ENCODE measurements around the gene TMEM234. TPM values are rescaled to one million over a fixed set of nuclear protein-coding genes. Genes with fewer than 3 reads are reported as not detected.
A peak's percentile ranks its signal among the peaks of the same experiment; 100 is the strongest.

Gene TMEM234
- total RNA-seq, 2 experiments from 2014 or later = 13.2 to 15.0 TPM

- Mint-ChIP-seq H3K36me3 (ENCODE audit: low read depth) (peaks cover 38% of the 10 kb centered on the region), H3K27ac (peak overlapping the region; percentile 96), H3K9me3 (no peaks in the 10 kb centered on the region), H3K4me3 (peak overlapping the region; percentile 95), H3K4me1 (peaks cover 52% of the 10 kb centered on the region), H3K27me3 (no peaks in the 10 kb centered on the region)
- POLR2A ChIA-PET = interaction anchor here (0.6 to 1.6 kb wide), 5 partner anchors 10 to 1487 kb away, joined by 3 to 6 read pairs (median 4); partner anchors contain the start of gene MARCKSL1
- peak; percentile 90 for DNase-seq
- CTCF ChIA-PET = interaction anchor here (0.6 to 4.7 kb wide), 15 partner anchors 9 to 218 kb away, joined by 3 to 52 read pairs (median 6); partner anchors contain the start of gene KPNA6
These were observed 27.8 kb upstream of the TMEM234 start for GRCh38 chr1:32249831-32250525.

GRCh38 chr1:32247983-32248889, 26.1 kb upstream of the TMEM234 start:
- no peaks in the 10 kb centered on the region for H3K27me3 Mint-ChIP-seq
- H3K9me3 Mint-ChIP-seq = no peaks in the 10 kb centered on the region
- CTCF ChIA-PET = interaction anchor here (0.6 to 4.7 kb wide), 39 partner anchors 9 to 574 kb away, joined by 3 to 52 read pairs (median 4); partner anchors contain the start of genes CCDC28B, FAM229A, KPNA6 and TSSK3
- peaks cover 24% of the 10 kb centered on the region for H3K36me3 Mint-ChIP-seq (ENCODE audit: low read depth)
- peak overlapping the region; percentile 59 for H3K4me3 Mint-ChIP-seq
- peaks cover 47% of the 10 kb centered on the region for H3K4me1 Mint-ChIP-seq
- peak; percentile 78 for DNase-seq
- peak overlapping the region; percentile 96 for H3K27ac Mint-ChIP-seq
- POLR2A ChIA-PET = interaction anchor here (0.6 to 1.2 kb wide), 5 partner anchors 33 to 576 kb away, joined by 3 to 5 read pairs (median 3); partner anchors contain the start of genes HDAC1 and MARCKSL1

GRCh38 chr1:32247452-32247851, 25.3 kb upstream of the TMEM234 start:
- DNase-seq = no peak
- Mint-ChIP-seq H3K36me3 (ENCODE audit: low read depth) (peaks cover 16% of the 10 kb centered on the region), H3K4me3 (no peak overlapping the region), H3K4me1 (peaks cover 51% of the 10 kb centered on the region), H3K27ac (peak overlapping the region; percentile 87), H3K27me3 (no peaks in the 10 kb centered on the region), H3K9me3 (no peaks in the 10 kb centered on the region)
- POLR2A ChIA-PET = no interaction called here
- CTCF ChIA-PET = interaction anchor here (0.6 to 4.7 kb wide), 23 partner anchors 8 to 575 kb away, joined by 3 to 52 read pairs (median 5); partner anchors contain the start of genes CCDC28B and KPNA6

- Mint-ChIP-seq H3K4me1 (peaks cover 57% of the 10 kb centered on the region), H3K4me3 (peak within 1 kb of the TSS; percentile 59), H3K27me3 (no peaks in the 10 kb centered on the region), H3K36me3 (ENCODE audit: low read depth) (peaks cover 11% of the 10 kb centered on the region), H3K9me3 (no peaks in the 10 kb centered on the region), H3K27ac (peak within 1 kb of the TSS; percentile 87)
- ChIA-PET POLR2A (no interaction called here), CTCF (interaction anchor here (0.8 to 4.7 kb wide), 6 partner anchors 7 to 96 kb away, joined by 3 to 52 read pairs (median 3); no protein-coding TSS in a partner anchor)
- DNase-seq = no peak
These were observed 24.7 kb upstream of the TMEM234 start, which contains the start of gene FAM167B for GRCh38 chr1:32246888-32247273. Gene FAM167B, plus strand, starts transcription at chr1:32247222. Its CDS starts 200 bp downstream, at chr1:32247422.

GRCh38 chr1:32242341-32242851, 20.2 kb upstream of the TMEM234 start:
- CTCF ChIA-PET = interaction anchor here (0.7 to 1.7 kb wide), 5 partner anchors 10 to 90 kb away, joined by 3 to 7 read pairs (median 5); no protein-coding TSS in a partner anchor
- DNase-seq = no peak
- Mint-ChIP-seq H3K27me3 (no peaks in the 10 kb centered on the region), H3K36me3 (ENCODE audit: low read depth) (no peaks in the 10 kb centered on the region), H3K9me3 (no peaks in the 10 kb centered on the region), H3K27ac (no peak overlapping the region), H3K4me3 (no peak overlapping the region), H3K4me1 (peaks cover 50% of the 10 kb centered on the region)
- POLR2A ChIA-PET = no interaction called here

GRCh38 chr1:32241001-32241763, 19.0 kb upstream of the TMEM234 start:
- Mint-ChIP-seq H3K4me1 (peaks cover 38% of the 10 kb centered on the region), H3K27me3 (no peaks in the 10 kb centered on the region), H3K4me3 (peak overlapping the region; percentile 78), H3K27ac (peak overlapping the region; percentile 57), H3K9me3 (no peaks in the 10 kb centered on the region), H3K36me3 (ENCODE audit: low read depth) (no peaks in the 10 kb centered on the region)
- POLR2A ChIA-PET = interaction anchor here (0.8 to 1.2 kb wide), 2 partner anchors 8 to 13 kb away, joined by 3 to 5 read pairs; no protein-coding TSS in a partner anchor
- peak; percentile 33 for DNase-seq
- CTCF ChIA-PET = interaction anchor here (0.6 to 3.4 kb wide), 12 partner anchors 7 to 131 kb away, joined by 3 to 29 read pairs (median 4); partner anchors contain the start of genes FAM167B, HDAC1 and LCK

GRCh38 chr1:32240140-32240951, 18.2 kb upstream of the TMEM234 start:
- POLR2A ChIA-PET = interaction anchor here (0.6 to 1.2 kb wide), 3 partner anchors 9 to 159 kb away, joined by 3 to 5 read pairs (median 3); no protein-coding TSS in a partner anchor
- no peaks in the 10 kb centered on the region for H3K27me3 Mint-ChIP-seq
- H3K36me3 Mint-ChIP-seq (ENCODE audit: low read depth) = no peaks in the 10 kb centered on the region
- H3K9me3 Mint-ChIP-seq = no peaks in the 10 kb centered on the region
- peaks cover 35% of the 10 kb centered on the region for H3K4me1 Mint-ChIP-seq
- H3K27ac Mint-ChIP-seq = peak overlapping the region; percentile 57
- DNase-seq = peak; percentile 53
- CTCF ChIA-PET = interaction anchor here (0.9 to 3.4 kb wide), 11 partner anchors 8 to 132 kb away, joined by 3 to 29 read pairs (median 4); partner anchors contain the start of genes FAM167B, HDAC1 and LCK
- peak overlapping the region; percentile 78 for H3K4me3 Mint-ChIP-seq

GRCh38 chr1:32239790-32240139, 17.6 kb upstream of the TMEM234 start:
- no peaks in the 10 kb centered on the region for H3K27me3 Mint-ChIP-seq
- no peaks in the 10 kb centered on the region for H3K9me3 Mint-ChIP-seq
- H3K4me1 Mint-ChIP-seq = peaks cover 35% of the 10 kb centered on the region
- peak overlapping the region; percentile 78 for H3K4me3 Mint-ChIP-seq
- no peak overlapping the region for H3K27ac Mint-ChIP-seq
- ChIA-PET CTCF (interaction anchor here (1.4 to 3.4 kb wide), 7 partner anchors 9 to 132 kb away, joined by 3 to 29 read pairs (median 5); partner anchors contain the start of genes FAM167B and HDAC1), POLR2A (interaction anchor here (1.2 kb wide), 1 partner anchor 10 kb away, joined by 5 read pairs; no protein-coding TSS in a partner anchor)
- no peaks in the 10 kb centered on the region for H3K36me3 Mint-ChIP-seq (ENCODE audit: low read depth)
- no peak for DNase-seq

- DNase-seq = no peak
- H3K4me1 Mint-ChIP-seq = peaks cover 35% of the 10 kb centered on the region
- H3K9me3 Mint-ChIP-seq = no peaks in the 10 kb centered on the region
- ChIA-PET CTCF (interaction anchor here (0.6 to 3.4 kb wide), 7 partner anchors 9 to 133 kb away, joined by 3 to 29 read pairs (median 4); partner anchors contain the start of genes FAM167B and HDAC1), POLR2A (interaction anchor here (0.6 kb wide), 1 partner anchor 10 kb away, joined by 3 read pairs; no protein-coding TSS in a partner anchor)
- no peaks in the 10 kb centered on the region for H3K27me3 Mint-ChIP-seq
- H3K36me3 Mint-ChIP-seq (ENCODE audit: low read depth) = no peaks in the 10 kb centered on the region
- H3K27ac Mint-ChIP-seq = no peak overlapping the region
- peak overlapping the region; percentile 32 for H3K4me3 Mint-ChIP-seq
These were observed 17.2 kb upstream of the TMEM234 start for GRCh38 chr1:32239337-32239736.

GRCh38 chr1:32234792-32235191, 12.6 kb upstream of the TMEM234 start:
- Mint-ChIP-seq H3K4me1 (peaks cover 8% of the 10 kb centered on the region), H3K36me3 (ENCODE audit: low read depth) (no peaks in the 10 kb centered on the region), H3K27me3 (no peaks in the 10 kb centered on the region), H3K27ac (peak overlapping the region; percentile 54), H3K4me3 (no peak overlapping the region), H3K9me3 (no peaks in the 10 kb centered on the region)
- CTCF ChIA-PET = interaction anchor here (0.6 to 2.1 kb wide), 7 partner anchors 14 to 79 kb away, joined by 3 to 9 read pairs (median 4); partner anchors contain the start of gene LCK
- no peak for DNase-seq
- POLR2A ChIA-PET = no interaction called here
